SW 1271 (cell line): ENCODE data around the gene DOCK11.

Source experiments
- DNase-seq, 2 experiments: peaks; one replicate each; lab custom pipeline; 2025; lab: John Stamatoyannopoulos, UW

Gene DOCK11

GRCh38 chrX:118630848-118631247, 135.2 kb downstream of the DOCK11 start:
- DNase-seq, result no peak

- no peak for DNase-seq
Measured at GRCh38 chrX:118631586-118631985, 136.0 kb downstream of the DOCK11 start.

GRCh38 chrX:118632862-118633261, 137.2 kb downstream of the DOCK11 start:
- no peak for DNase-seq

- DNase-seq, result no peak
Measured at GRCh38 chrX:118633530-118633929, 137.9 kb downstream of the DOCK11 start.

GRCh38 chrX:118634336-118634735, 138.7 kb downstream of the DOCK11 start:
- no peak for DNase-seq

- peak in 1 of 2 experiments; percentile 0 for DNase-seq
Measured at GRCh38 chrX:118637997-118638396, 142.4 kb downstream of the DOCK11 start.

- DNase-seq, result peak in 1 of 2 experiments; percentile 43
Measured at GRCh38 chrX:118644378-118644777, 148.8 kb downstream of the DOCK11 start.

- DNase-seq, result no peak
Measured at GRCh38 chrX:118652717-118653116, 157.1 kb downstream of the DOCK11 start.

- no peak for DNase-seq
Measured at GRCh38 chrX:118654331-118654730, 158.7 kb downstream of the DOCK11 start.

- no peak for DNase-seq
Measured at GRCh38 chrX:118655561-118656246, 160.1 kb downstream of the DOCK11 start.

- no peak for DNase-seq
Measured at GRCh38 chrX:118657413-118657812, 161.8 kb downstream of the DOCK11 start.

GRCh38 chrX:118660085-118660484, 164.5 kb downstream of the DOCK11 start:
- DNase-seq, result no peak

- DNase-seq, result no peak
Measured at GRCh38 chrX:118665204-118665603, 169.6 kb downstream of the DOCK11 start.

- no peak for DNase-seq
Measured at GRCh38 chrX:118666521-118666920, 170.9 kb downstream of the DOCK11 start.

- no peak for DNase-seq
Measured at GRCh38 chrX:118669435-118669834, 173.8 kb downstream of the DOCK11 start.

- DNase-seq, result no peak
Measured at GRCh38 chrX:118675326-118675965, 179.8 kb downstream of the DOCK11 start.

GRCh38 chrX:118675966-118676349, 180.3 kb downstream of the DOCK11 start:
- DNase-seq, result no peak

- no peak for DNase-seq
Measured at GRCh38 chrX:118677318-118677717, 181.7 kb downstream of the DOCK11 start.

GRCh38 chrX:118679290-118679689, 183.7 kb downstream of the DOCK11 start:
- no peak for DNase-seq

GRCh38 chrX:118682258-118683014, 186.8 kb downstream of the DOCK11 start:
- DNase-seq, result no peak

- no peak for DNase-seq
Measured at GRCh38 chrX:118685393-118685792, 189.8 kb downstream of the DOCK11 start.

GRCh38 chrX:118688935-118689334, 193.3 kb downstream of the DOCK11 start:
- DNase-seq, result no peak

- no peak for DNase-seq
Measured at GRCh38 chrX:118693843-118694242, 198.2 kb downstream of the DOCK11 start.
